A549 (cell line): ENCODE data around the gene PARD6G. TPM values are rescaled to one million over a fixed set of nuclear protein-coding genes. Genes with fewer than 3 reads are reported as not detected.

Source experiments
- ATAC-seq, 2 experiments: fragments of 200-7000 bp in 1 of 2; fragments of >200 bp in 1 of 2; cut with Nextera tagmentation in 1 of 2; cut with Tn5 transposase in 1 of 2; 3 replicates each; pipeline versions ENCODE4 v1.8.0 to v1.9.1; 2018 to 2020; ENCODE audit warnings: mild to moderate bottlenecking in 1 of 2, moderate library complexity in 1 of 2
- CTCF ChIA-PET: fragments of 300-600 bp; sonication (Branson Sonifier 250); formaldehyde crosslinking; extraction: SDS; loops from one replicate; lab custom pipeline; 2021; ENCODE audit warnings: antibody characterized with exemption, inconsistent platforms; lab: Yijun Ruan, JAX
- POLR2A ChIA-PET: fragments of 350-600 bp; formaldehyde crosslinking; extraction: SDS; loops from one replicate; lab custom pipeline; 2021; ENCODE audit warnings: antibody characterized with exemption, inconsistent platforms; lab: Yijun Ruan, JAX
- DNase-seq, 2 experiments: peaks; one replicate each; pipeline versions ENCODE4 v3.0.0 to v3.0.0-alpha.2; 2011 to 2016; ENCODE audit warnings: low read depth in 1 of 2, low spot score in 1 of 2
- FAIRE-seq: peaks from 2 replicates; lab custom pipeline; 2011; peaks lifted over from hg19 to GRCh38; lab: Jason Lieb, UNC
- H3K27ac ChIP-seq, 2 experiments: fragments of >200 bp; sonication (Bioruptor Twin); formaldehyde crosslinking; 3 replicates each; pipeline ENCODE4 v1.5.1; 2016 to 2017
- H3K4me1 ChIP-seq: fragments of >200 bp; sonication (Bioruptor Twin); formaldehyde crosslinking; 3 replicates; pipeline ENCODE4 v1.6.1; 2016
- H3K4me2 ChIP-seq: fragments of >200 bp; sonication (Bioruptor Twin); formaldehyde crosslinking; 3 replicates; pipeline ENCODE4 v1.6.1; 2016
- H3K4me3 ChIP-seq: fragments of >200 bp; sonication (Bioruptor Twin); formaldehyde crosslinking; 3 replicates; pipeline ENCODE4 v1.5.1; 2016
- H3K9me3 ChIP-seq: fragments of >200 bp; sonication (Bioruptor Twin); formaldehyde crosslinking; 3 replicates; pipeline ENCODE4 v1.6.1; 2016
- CBX2 ChIP-seq: fragments of 200-600 bp; sonication (generic); IDR thresholded peaks from 2 replicates; pipeline ENCODE4 v1.6.1; 2016; ENCODE audit warnings: low read depth, mild to moderate bottlenecking, borderline replicate concordance
- CBX8 ChIP-seq: fragments of 200-600 bp; sonication (generic); IDR thresholded peaks from 2 replicates; pipeline ENCODE4 v1.6.1; 2016
- CHD4 ChIP-seq: fragments of 200-600 bp; sonication (generic); IDR thresholded peaks from 2 replicates; pipeline ENCODE4 v1.6.1; 2016; ENCODE audit warnings: antibody characterized with exemption, mild to moderate bottlenecking, borderline replicate concordance
- ESRRA ChIP-seq: fragments of 150-350 bp; IDR thresholded peaks from 2 replicates; pipeline ENCODE4 v1.6.1; 2014; ENCODE audit warnings: mild to moderate bottlenecking, low read length, borderline replicate concordance
- FOSB ChIP-seq: fragments of 250-450 bp; sonication (Bioruptor Pico); IDR thresholded peaks from 2 replicates; pipeline ENCODE4 v1.5.0; 2020; ENCODE audit warnings: mild to moderate bottlenecking, moderate library complexity
- GATA3 ChIP-seq: IDR thresholded peaks from 2 replicates; pipeline ENCODE4 v1.6.1; 2012; ENCODE audit warnings: borderline replicate concordance
- HEYL ChIP-seq: fragments of 250-450 bp; sonication (Bioruptor Pico); IDR thresholded peaks from 2 replicates; pipeline ENCODE4 v1.8.0; 2021; ENCODE audit warnings: mild to moderate bottlenecking, moderate library complexity
- HOXA7 ChIP-seq: fragments of 250-450 bp; sonication (Bioruptor Pico); IDR thresholded peaks from 2 replicates; pipeline ENCODE4 v1.5.0; 2020; ENCODE audit warnings: mild to moderate bottlenecking, moderate library complexity
- HOXB13 ChIP-seq: fragments of 250-450 bp; sonication (Bioruptor Pico); IDR thresholded peaks from 2 replicates; pipeline ENCODE4 v1.5.0; 2020; ENCODE audit warnings: low read depth, mild to moderate bottlenecking, moderate library complexity
- HOXB5 ChIP-seq: fragments of 250-450 bp; sonication (Bioruptor Pico); IDR thresholded peaks from 2 replicates; pipeline ENCODE4 v1.5.0; 2020; ENCODE audit warnings: mild to moderate bottlenecking, moderate library complexity
- JUN ChIP-seq, 2 experiments: fragments of >200 bp; sonication (Bioruptor Twin); formaldehyde crosslinking; IDR thresholded peaks; 2 replicates in 1 of 2; 3 replicates in 1 of 2; pipeline ENCODE4 v1.6.1; 2016 to 2017
- KDM5A ChIP-seq: fragments of 200-600 bp; sonication (generic); IDR thresholded peaks from 2 replicates; pipeline ENCODE4 v1.6.1; 2016; ENCODE audit warnings: antibody characterized with exemption, mild to moderate bottlenecking
- MYC ChIP-seq: IDR thresholded peaks from 2 replicates; pipeline ENCODE4 v1.6.1; 2012; ENCODE audit warnings: mild to moderate bottlenecking, inconsistent platforms, low read length, improper control_type of control experiment, borderline replicate concordance
- NR3C1 ChIP-seq: fragments of >200 bp; sonication (Bioruptor Twin); formaldehyde crosslinking; IDR thresholded peaks from 3 replicates; pipeline ENCODE4 v1.6.1; 2017
- PHF8 ChIP-seq: fragments of 200-600 bp; sonication (generic); IDR thresholded peaks from 2 replicates; pipeline ENCODE4 v1.6.1; 2016; ENCODE audit warnings: low read depth, mild to moderate bottlenecking, antibody characterized with exemption, moderate library complexity, borderline replicate concordance
- RAD21 ChIP-seq, 2 experiments: fragments of >200 bp in 1 of 2; sonication (Bioruptor Twin) in 1 of 2; formaldehyde crosslinking in 1 of 2; IDR thresholded peaks in 1 of 2; conservative IDR thresholded peaks in 1 of 2; 2 replicates in 1 of 2; 3 replicates in 1 of 2; pipeline ENCODE4 v1.6.1; 2012 to 2018; ENCODE audit warnings: inconsistent platforms in 1 of 2
- RFX5 ChIP-seq: fragments of 450-650 bp; IDR thresholded peaks from 2 replicates; pipeline ENCODE4 v1.7.1; 2014; ENCODE audit warnings: antibody characterized with exemption, mild to moderate bottlenecking, moderate library complexity
- SREBF2 ChIP-seq: fragments of 450-650 bp; IDR thresholded peaks from 2 replicates; pipeline ENCODE4 v1.6.1; 2014; ENCODE audit warnings: mild to moderate bottlenecking, moderate library complexity
- TFCP2L1 ChIP-seq: fragments of 250-450 bp; sonication (Bioruptor Pico); IDR thresholded peaks from 2 replicates; pipeline ENCODE4 v1.5.0; 2021; ENCODE audit warnings: mild to moderate bottlenecking
- ZNF302 ChIP-seq: fragments of 250-450 bp; sonication (Bioruptor Pico); IDR thresholded peaks from 2 replicates; pipeline ENCODE4 v1.9.0; 2021; ENCODE audit warnings: inconsistent platforms, mild to moderate bottlenecking, moderate library complexity
- ZSCAN20 ChIP-seq: fragments of 250-450 bp; sonication (Bioruptor Pico); IDR thresholded peaks from 2 replicates; pipeline ENCODE4 v1.8.0; 2022; ENCODE audit warnings: mild to moderate bottlenecking, moderate library complexity
- WGBS: methylation state at CpG from one replicate; pipeline ENCODE4 v1.1.6; 2017; ENCODE audit errors: missing lambda C conversion rate; 5-methylcytosine and 5-hydroxymethylcytosine counted together
- polyA plus RNA-seq, 4 experiments: library from polyadenylated mRNA; depleted of rRNA in 3 of 4; stranded (reverse); fragments of >200 nt; fragmentation: RNase III in 1 of 4; extraction: RNeasy Plus Mini Kit Qiagen cat#74134 plus additional on column Dnase treatment in 1 of 4; gene quantifications; 2 replicates in 3 of 4; 3 replicates in 1 of 4; pipeline ENCODE4 v1.2.3, GENCODE V29; 2011 to 2017
- TF ChIP-seq, protein P1 (sequence below): fragments of 450-650 bp; IDR thresholded peaks from 2 replicates; pipeline ENCODE4 v1.6.1; 2014; ENCODE audit warnings: antibody characterized with exemption
- TF ChIP-seq, protein P2 (sequence below): IDR thresholded peaks from 2 replicates; pipeline ENCODE4 v1.6.1; 2012; ENCODE audit warnings: low read depth, borderline replicate concordance
- TF ChIP-seq, protein P3 (sequence below): fragments of >200 bp; sonication (Bioruptor Twin); formaldehyde crosslinking; IDR thresholded peaks from 2 replicates; pipeline ENCODE4 v1.6.1; 2016
- TF ChIP-seq, protein P4 (sequence below): fragments of 200-600 bp; sonication (generic); IDR thresholded peaks from 2 replicates; pipeline ENCODE4 v1.6.1; 2016; ENCODE audit warnings: antibody characterized with exemption, mild to moderate bottlenecking, moderate library complexity
- TF ChIP-seq, protein P5 (sequence below): fragments of >200 bp; sonication (Bioruptor Twin); formaldehyde crosslinking; IDR thresholded peaks from 3 replicates; pipeline ENCODE4 v1.5.1; 2016
- TF ChIP-seq, protein P6 (sequence below): IDR thresholded peaks from 2 replicates; pipeline ENCODE4 v1.6.1; 2012

The PARD6G gene
- polyA plus RNA-seq, 2 of the 4 experiments (the other 2 are of a cell fraction), result 1.6 to 2.3 TPM

- TF ChIP-seq, protein P1, sequence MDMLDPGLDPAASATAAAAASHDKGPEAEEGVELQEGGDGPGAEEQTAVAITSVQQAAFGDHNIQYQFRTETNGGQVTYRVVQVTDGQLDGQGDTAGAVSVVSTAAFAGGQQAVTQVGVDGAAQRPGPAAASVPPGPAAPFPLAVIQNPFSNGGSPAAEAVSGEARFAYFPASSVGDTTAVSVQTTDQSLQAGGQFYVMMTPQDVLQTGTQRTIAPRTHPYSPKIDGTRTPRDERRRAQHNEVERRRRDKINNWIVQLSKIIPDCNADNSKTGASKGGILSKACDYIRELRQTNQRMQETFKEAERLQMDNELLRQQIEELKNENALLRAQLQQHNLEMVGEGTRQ, result no peak
- no peak for TF ChIP-seq HOXB5 (CRISPR knock-in tag)
Measured at GRCh38 chr18:80233201-80233835, 14.0 kb downstream of the PARD6G start (continued).

DNA sequence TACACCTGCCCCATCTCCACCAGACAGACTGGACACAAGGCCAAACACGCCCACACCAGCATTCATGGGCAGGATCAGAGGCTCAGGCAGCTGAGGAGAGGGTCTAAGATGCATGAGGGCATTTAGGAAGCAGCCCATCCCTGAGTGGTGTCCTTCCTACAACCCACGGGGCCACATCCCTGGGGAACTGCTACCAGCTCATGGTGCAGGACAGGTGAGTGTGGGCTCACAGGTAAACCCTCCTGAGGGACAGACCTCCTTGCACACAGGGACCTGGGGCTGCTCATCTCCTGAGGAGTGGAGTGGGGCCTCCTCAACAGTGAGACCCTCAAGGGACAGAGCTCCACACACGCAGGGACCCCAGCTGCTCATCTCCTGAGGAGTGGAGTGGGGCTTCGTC lies 14.6 kb downstream of the PARD6G start:
- no peak overlapping the region for H3K4me2 ChIP-seq
- H3K4me3 ChIP-seq, result no peak overlapping the region
- H3K9me3 ChIP-seq, result no peaks in the 10 kb centered on the region
- no peak for TF ChIP-seq ZSCAN20 (CRISPR knock-in tag)
- no peak for TF ChIP-seq CBX2
- no peak for TF ChIP-seq CHD4
- TF ChIP-seq ZNF302 (CRISPR knock-in tag), result no peak
- TF ChIP-seq, protein P2, sequence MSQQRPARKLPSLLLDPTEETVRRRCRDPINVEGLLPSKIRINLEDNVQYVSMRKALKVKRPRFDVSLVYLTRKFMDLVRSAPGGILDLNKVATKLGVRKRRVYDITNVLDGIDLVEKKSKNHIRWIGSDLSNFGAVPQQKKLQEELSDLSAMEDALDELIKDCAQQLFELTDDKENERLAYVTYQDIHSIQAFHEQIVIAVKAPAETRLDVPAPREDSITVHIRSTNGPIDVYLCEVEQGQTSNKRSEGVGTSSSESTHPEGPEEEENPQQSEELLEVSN, result no peak
- TF ChIP-seq ESRRA, result no peak
- no peak for TF ChIP-seq HEYL
- TF ChIP-seq HOXB13 (CRISPR knock-in tag), result no peak
- TF ChIP-seq HOXA7 (CRISPR knock-in tag), result no peak
- TF ChIP-seq GATA3, result no peak
- CTCF ChIA-PET, result interaction anchor here (1.4 kb wide), 1 partner anchor 22 kb away, joined by 4 read pairs; no protein-coding TSS in a partner anchor
- H3K4me1 ChIP-seq, result no peaks in the 10 kb centered on the region
- DNase-seq (no peak), FAIRE-seq (no peak), ATAC-seq (no peak)
- 78% methylated on average over 2 of the region's 4 CpGs for WGBS
- POLR2A ChIA-PET, result no interaction called here
- H3K27ac ChIP-seq, result no peak overlapping the region

GRCh38 chr18:80232030-80232429 lies 15.3 kb downstream of the PARD6G start:
- Histone ChIP-seq H3K27ac (no peak overlapping the region), H3K4me2 (no peak overlapping the region), H3K4me1 (no peaks in the 10 kb centered on the region), H3K4me3 (no peak overlapping the region), H3K9me3 (no peaks in the 10 kb centered on the region)
- ChIA-PET CTCF (interaction anchor here (1.4 kb wide), 1 partner anchor 23 kb away, joined by 4 read pairs; no protein-coding TSS in a partner anchor), POLR2A (no interaction called here)
- FAIRE-seq (no peak), ATAC-seq (no peak), DNase-seq (no peak)
- WGBS, result 83% methylated on average over 4 of the region's 5 CpGs
- TF ChIP-seq SREBF2 (no peak), MYC (no peak), TFCP2L1 (CRISPR knock-in tag) (no peak), KDM5A (no peak), FOSB (CRISPR knock-in tag) (no peak), NR3C1 (no peak), CBX2 (no peak), RAD21 (conservative IDR thresholded peaks at IDR 0.05 in 1 of 2, IDR thresholded peaks at IDR 0.05 in 1 of 2) (no peak), JUN (IDR thresholded peaks at IDR 0.05) (no peak), CBX8 (no peak), PHF8 (no peak), RFX5 (no peak)
- TF ChIP-seq, protein P3, sequence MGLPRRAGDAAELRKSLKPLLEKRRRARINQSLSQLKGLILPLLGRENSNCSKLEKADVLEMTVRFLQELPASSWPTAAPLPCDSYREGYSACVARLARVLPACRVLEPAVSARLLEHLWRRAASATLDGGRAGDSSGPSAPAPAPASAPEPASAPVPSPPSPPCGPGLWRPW, result no peak
- TF ChIP-seq, protein P4, sequence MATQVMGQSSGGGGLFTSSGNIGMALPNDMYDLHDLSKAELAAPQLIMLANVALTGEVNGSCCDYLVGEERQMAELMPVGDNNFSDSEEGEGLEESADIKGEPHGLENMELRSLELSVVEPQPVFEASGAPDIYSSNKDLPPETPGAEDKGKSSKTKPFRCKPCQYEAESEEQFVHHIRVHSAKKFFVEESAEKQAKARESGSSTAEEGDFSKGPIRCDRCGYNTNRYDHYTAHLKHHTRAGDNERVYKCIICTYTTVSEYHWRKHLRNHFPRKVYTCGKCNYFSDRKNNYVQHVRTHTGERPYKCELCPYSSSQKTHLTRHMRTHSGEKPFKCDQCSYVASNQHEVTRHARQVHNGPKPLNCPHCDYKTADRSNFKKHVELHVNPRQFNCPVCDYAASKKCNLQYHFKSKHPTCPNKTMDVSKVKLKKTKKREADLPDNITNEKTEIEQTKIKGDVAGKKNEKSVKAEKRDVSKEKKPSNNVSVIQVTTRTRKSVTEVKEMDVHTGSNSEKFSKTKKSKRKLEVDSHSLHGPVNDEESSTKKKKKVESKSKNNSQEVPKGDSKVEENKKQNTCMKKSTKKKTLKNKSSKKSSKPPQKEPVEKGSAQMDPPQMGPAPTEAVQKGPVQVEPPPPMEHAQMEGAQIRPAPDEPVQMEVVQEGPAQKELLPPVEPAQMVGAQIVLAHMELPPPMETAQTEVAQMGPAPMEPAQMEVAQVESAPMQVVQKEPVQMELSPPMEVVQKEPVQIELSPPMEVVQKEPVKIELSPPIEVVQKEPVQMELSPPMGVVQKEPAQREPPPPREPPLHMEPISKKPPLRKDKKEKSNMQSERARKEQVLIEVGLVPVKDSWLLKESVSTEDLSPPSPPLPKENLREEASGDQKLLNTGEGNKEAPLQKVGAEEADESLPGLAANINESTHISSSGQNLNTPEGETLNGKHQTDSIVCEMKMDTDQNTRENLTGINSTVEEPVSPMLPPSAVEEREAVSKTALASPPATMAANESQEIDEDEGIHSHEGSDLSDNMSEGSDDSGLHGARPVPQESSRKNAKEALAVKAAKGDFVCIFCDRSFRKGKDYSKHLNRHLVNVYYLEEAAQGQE, result no peak
- TF ChIP-seq, protein P5, sequence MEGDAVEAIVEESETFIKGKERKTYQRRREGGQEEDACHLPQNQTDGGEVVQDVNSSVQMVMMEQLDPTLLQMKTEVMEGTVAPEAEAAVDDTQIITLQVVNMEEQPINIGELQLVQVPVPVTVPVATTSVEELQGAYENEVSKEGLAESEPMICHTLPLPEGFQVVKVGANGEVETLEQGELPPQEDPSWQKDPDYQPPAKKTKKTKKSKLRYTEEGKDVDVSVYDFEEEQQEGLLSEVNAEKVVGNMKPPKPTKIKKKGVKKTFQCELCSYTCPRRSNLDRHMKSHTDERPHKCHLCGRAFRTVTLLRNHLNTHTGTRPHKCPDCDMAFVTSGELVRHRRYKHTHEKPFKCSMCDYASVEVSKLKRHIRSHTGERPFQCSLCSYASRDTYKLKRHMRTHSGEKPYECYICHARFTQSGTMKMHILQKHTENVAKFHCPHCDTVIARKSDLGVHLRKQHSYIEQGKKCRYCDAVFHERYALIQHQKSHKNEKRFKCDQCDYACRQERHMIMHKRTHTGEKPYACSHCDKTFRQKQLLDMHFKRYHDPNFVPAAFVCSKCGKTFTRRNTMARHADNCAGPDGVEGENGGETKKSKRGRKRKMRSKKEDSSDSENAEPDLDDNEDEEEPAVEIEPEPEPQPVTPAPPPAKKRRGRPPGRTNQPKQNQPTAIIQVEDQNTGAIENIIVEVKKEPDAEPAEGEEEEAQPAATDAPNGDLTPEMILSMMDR, result no peak
- TF ChIP-seq, protein P2, result no peak
- TF ChIP-seq, protein P6, sequence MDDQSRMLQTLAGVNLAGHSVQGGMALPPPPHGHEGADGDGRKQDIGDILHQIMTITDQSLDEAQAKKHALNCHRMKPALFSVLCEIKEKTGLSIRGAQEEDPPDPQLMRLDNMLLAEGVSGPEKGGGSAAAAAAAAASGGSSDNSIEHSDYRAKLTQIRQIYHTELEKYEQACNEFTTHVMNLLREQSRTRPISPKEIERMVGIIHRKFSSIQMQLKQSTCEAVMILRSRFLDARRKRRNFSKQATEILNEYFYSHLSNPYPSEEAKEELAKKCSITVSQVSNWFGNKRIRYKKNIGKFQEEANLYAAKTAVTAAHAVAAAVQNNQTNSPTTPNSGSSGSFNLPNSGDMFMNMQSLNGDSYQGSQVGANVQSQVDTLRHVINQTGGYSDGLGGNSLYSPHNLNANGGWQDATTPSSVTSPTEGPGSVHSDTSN, result no peak
